IPS-18c (cell line): Measurements from ENCODE around the gene SPRN.
"Not testable (repeated sequence)": the region's sequence is repeated elsewhere in the genome, so short reads cannot be mapped to it uniquely, and the experiment has no call there.

ENCODE experiments used
- H3K4me3 ChIP-seq: 2 replicates; pipeline ENCODE4 v1.7.0; 2013; ENCODE audit warnings: low read depth, mild to moderate bottlenecking, low read length, moderate library complexity; ENCODE audit not compliant: insufficient read depth
- H3K9me3 ChIP-seq: one replicate; pipeline ENCODE4 v1.6.1; 2013; ENCODE audit warnings: mild to moderate bottlenecking, low read length, moderate library complexity; ENCODE audit not compliant: control insufficient read depth, insufficient read depth

Gene SPRN

DNA sequence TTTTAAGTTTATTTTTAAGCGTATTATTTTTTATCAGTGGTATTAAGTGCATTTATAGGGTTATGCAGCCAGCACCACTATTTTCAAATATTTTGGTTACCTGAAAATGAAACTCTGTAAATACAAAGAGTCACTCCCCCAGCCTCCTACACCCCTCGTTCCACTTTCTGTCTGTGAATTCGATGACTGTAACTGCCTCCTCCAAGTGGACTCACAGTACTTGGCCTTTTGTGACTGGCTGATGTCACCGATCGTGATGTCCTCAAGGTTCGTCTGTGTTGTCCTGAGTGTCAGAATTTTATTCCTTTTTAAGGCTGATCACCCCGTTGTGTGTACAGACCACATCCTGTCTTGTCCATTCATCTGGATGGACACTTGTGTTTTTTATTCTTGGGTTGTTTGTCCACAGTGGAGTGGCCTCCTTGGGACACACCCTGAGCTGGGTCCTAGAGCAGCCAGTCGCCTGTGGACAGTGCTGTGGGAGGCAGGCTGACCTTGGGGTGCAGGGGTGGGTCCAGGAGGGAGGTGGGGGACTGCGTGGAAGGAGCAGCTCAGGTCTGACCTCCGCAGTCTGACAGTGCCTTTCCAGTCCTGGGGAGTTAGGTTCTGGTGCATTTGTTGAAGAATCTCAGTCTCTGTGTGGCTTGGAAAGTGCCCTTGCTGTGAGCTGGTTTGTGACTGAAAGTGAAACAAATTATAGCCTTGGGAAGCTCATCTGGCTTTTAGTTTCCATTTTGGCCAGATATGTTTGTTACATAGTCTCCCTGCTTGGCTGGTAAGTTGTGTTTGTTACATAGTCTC, 23.6 kb downstream of the SPRN start:
- Histone ChIP-seq H3K4me3 (no peak overlapping the region), H3K9me3 (no peaks in the 10 kb centered on the region)

DNA sequence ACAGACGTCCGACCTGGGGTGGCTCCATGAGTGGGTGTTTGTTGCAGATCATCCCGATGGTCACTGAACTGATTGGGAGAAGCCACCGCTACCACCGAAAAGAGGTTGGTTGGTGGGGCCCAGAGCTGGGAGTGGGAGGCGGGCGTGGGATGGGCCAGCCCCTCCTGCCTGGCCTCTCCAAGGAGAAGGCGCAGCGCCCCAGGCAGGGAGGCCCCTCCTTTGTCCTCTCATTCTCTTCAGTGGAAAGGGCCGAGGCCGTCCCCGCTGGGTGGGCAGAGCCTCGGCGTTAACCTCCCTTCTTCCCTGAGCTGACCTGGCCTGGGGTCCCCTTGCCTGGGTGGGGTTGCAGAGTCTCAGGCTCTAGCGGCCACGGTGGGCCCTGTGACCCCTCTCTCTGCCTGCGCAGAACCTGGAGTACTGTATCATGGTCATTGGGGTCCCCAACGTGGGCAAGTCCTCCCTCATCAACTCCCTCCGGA, 25.3 kb downstream of the SPRN start:
- Histone ChIP-seq H3K9me3 (peaks cover 2% of the 10 kb centered on the region), H3K4me3 (no peak overlapping the region)

DNA sequence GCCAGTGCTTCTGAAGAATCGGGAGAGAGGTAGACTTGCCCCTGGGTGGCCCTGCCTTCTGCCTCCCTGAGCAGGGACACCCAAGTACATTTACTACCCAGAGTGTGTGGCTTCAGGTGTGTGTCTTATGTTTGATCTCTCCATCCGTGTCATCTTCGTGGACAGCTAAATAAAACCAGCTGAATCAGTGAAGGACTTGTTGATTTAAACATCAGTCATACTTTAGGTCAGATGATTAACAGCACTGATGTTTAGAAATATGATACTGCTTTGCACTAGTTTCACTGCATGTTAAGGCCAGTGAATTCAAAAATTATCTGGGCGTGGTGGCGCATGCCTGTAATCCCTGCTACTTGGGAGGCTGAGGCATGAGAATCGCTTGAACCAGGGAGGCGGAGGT, 26.5 kb downstream of the SPRN start:
- Histone ChIP-seq H3K9me3 (peaks cover 2% of the 10 kb centered on the region), H3K4me3 (no peak overlapping the region)

- Histone ChIP-seq H3K4me3 (no peak overlapping the region), H3K9me3 (peaks cover 2% of the 10 kb centered on the region)
Observed at GRCh38 chr10:133396035-133396624, 28.3 kb downstream of the SPRN start.

DNA sequence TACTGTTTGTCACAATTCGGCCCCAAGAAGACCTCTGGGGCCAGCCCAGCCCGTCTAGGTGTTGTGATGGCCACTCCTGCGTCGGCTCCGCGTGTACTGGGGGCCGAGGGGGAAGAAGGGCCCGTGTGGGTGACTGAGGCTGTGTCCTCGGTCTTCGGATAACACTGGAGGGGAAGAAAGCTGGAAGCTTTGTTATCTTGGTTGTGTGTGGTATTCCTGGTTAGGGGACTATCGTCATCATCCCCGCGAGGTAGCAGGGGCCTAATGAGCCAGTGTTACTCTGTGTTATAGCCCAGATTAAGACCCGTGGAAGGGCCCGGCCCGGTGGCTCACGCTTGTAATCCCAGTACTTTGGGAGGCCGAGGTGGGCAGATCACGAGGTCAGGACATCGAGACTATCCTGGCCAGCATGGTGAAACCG, 29.6 kb downstream of the SPRN start:
- H3K9me3 ChIP-seq: peaks cover 2% of the 10 kb centered on the region
- peak overlapping the region; percentile 97 for H3K4me3 ChIP-seq

DNA sequence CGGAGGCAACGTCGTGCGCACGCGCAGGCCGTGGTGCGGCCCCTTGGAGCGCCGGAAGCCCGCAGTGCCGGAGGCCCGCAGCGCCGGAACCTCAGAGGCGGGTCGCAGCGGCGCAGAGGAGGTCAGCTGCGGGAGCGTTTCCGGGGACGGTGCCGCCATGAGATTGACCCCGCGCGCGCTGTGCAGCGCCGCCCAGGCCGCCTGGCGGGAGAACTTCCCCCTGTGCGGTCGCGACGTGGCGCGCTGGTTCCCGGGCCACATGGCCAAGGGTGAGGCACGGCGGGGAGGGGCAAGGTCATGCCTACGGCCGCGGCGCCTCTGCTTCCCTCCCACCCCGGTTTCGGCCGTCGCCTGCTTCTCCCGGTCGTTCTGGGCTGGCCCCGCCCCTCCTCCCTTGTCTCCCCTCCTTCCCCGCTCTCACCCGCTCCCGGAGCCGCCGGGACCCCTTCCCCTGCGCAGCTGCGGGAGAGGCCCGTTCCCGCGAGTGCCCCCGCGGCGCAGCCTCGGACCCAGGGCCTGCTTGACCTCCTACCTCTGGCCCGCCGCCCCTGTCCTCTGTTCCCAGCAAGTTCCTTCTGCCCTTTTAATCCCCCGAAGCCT, 30.3 kb downstream of the SPRN start, which contains the start of gene MTG1:
TSS of gene MTG1 (plus strand) at position 94 of the 600 bp plus-strand sequence. CDS start at position 158, 64 bp downstream.
- peaks cover 2% of the 10 kb centered on the region for H3K9me3 ChIP-seq
- H3K4me3 ChIP-seq: peak within 1 kb of the TSS; percentile 97

DNA sequence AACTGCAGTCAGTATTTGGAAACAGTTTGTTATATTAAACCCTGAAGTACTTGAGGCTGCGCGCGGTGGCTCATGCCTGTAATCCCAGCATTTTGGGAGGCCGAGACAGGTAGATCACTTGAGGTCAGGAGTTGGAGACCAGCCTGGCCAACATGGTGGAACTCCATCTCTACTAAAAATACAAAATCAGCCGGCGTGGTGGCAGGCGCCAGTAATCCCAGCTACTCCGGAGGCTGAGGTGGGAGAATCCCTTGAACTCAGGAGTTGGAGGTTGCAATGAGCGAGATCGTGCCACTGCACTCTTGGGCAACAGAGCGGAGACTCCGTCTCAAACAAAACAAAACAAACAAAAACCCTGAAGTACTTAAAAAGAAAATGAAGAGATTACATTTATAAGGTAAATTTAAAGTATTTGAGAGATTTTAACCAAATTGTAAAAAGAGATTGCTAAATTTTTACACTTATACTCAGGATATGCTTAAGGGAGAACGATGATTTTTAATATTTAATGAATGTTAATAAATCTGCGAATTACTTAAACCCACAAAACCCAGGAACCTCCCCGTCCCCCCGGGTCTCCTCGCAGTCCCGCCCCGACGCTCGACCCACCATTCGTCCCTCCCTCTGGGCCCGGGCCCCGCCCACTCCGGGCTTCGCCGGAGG, 30.9 kb downstream of the SPRN start:
- Histone ChIP-seq H3K9me3 (peaks cover 2% of the 10 kb centered on the region), H3K4me3 (peak overlapping the region; percentile 97; the same call in 1 of the 2 replicates)

DNA sequence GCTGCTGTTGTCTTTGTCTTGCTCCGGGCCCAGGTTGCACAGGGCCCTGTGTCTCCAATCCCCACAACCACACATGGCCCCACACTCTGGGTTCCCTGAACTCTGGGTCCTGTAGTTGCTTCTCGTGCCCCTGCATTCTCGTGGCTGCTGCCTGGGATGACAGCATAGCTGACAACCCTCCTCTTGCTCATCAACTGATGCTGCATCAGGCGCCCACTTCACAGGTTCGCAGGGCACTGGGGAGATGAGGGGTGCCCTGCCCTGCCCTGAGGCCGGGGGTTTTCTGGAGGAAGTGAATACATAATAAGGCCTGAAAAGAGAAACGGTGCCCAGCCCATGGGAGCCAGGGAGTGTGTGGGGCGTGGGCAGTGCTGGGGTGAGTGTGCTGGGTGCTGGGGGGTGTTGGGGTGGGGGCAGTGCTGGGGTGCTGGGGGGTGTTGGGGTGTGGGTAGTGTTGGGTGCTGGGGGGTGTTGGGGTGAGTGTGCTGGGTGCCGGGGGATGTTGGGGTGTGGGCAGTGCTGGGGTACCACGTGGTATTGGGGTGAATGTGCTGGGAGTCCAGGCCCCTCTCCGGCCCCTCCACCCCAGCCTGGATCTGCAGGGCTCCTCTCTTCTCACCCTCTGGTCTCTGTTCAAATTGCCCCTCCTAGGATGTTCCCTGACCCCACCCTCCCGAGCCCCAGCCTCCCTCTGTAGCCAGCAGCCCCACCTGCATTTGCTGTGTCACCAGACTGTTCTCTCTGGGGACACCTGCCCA, 32.5 kb downstream of the SPRN start:
- Histone ChIP-seq H3K4me3 (no peak overlapping the region), H3K9me3 (peaks cover 2% of the 10 kb centered on the region)

DNA sequence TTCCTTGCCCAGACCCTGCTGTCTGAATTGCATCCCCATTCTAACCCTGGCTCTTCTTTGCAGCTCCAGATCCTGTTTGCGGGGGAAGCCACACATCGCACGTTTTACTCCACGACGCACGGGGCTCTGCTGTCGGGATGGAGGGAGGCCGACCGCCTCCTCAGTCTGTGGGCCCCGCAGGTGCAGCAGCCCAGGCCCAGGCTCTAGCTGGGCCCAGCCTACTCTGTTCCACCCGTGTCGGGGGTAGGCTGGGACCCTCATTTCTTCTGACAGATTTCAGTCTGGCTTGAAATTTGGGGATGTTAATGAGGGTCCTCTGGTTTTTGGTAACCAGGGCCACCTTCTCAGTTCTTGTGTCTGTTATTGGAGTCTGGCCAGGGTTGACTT, 33.2 kb downstream of the SPRN start:
- peaks cover 2% of the 10 kb centered on the region for H3K9me3 ChIP-seq
- H3K4me3 ChIP-seq: no peak overlapping the region

DNA sequence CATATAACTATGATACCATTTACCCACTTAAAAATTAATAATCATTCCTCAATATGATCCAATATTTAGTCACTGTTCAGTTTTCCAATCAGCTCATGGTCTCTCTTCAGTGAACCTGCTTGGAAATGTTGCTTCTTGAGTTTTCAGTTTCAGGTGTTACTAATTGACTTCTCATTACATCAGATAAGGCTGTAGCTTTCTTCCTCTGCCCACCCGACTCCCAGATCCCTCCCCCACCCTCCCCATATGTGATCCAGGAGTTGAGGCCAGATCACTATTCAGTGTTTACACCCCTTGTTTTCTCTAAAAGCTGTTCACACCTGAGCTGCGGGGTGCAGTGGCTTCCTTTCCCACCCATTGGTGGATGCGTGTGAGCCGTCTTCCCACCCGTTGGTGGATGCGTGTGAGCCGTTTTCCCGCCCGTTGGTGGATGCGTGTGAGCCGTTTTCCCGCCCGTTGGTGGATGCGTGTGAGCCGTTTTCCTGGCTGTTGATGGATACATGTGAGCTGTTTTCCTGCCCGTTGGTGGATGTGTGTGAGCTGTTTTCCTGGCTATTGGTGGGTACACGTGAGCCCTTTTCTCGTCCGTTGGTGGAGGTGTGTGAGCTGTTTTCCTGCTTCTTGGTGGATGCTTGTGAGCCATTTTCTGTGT, 33.7 kb downstream of the SPRN start:
- Histone ChIP-seq H3K4me3 (no peak overlapping the region), H3K9me3 (peaks cover 2% of the 10 kb centered on the region)

DNA sequence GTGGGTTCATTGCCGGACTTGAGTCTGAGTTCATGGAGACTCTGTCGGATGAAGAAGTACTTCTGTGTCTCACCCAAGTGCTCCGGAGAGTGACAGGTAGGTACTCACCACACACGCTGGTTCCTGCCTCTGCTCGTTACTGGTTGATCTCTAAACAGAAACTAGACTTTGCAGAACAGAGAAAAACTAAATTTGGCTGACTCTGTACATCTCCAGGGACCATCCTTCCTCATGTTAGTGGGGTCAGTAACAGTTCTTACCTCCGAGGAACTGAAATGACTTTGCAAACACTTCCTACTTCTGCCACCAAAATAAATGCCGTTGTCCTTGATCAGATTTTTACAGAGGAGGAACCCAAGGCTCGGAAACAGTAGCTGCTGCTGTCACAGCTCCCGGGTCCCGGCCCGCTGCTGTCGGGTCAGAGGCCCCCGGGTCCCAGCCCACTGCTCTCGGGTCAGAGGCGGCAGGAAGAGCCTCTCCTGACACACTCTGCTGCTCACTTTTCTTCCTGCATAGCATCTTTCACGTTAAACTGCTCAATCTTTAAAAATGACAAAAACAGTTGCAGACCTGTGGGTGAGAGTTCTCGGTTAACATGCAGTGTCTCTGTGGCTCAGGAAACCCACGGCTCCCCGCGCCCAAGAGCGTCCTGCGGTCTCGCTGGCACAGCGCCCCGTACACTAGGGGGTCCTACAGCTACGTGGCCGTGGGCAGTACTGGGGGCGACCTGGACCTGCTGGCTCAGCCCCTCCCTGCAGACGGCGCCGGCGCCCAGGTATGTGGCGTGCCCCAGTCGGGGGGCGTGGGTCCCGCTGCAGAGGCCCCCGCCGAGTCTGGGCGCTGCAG, 35.2 kb downstream of the SPRN start:
- H3K4me3 ChIP-seq: no peak overlapping the region
- no peaks in the 10 kb centered on the region for H3K9me3 ChIP-seq

DNA sequence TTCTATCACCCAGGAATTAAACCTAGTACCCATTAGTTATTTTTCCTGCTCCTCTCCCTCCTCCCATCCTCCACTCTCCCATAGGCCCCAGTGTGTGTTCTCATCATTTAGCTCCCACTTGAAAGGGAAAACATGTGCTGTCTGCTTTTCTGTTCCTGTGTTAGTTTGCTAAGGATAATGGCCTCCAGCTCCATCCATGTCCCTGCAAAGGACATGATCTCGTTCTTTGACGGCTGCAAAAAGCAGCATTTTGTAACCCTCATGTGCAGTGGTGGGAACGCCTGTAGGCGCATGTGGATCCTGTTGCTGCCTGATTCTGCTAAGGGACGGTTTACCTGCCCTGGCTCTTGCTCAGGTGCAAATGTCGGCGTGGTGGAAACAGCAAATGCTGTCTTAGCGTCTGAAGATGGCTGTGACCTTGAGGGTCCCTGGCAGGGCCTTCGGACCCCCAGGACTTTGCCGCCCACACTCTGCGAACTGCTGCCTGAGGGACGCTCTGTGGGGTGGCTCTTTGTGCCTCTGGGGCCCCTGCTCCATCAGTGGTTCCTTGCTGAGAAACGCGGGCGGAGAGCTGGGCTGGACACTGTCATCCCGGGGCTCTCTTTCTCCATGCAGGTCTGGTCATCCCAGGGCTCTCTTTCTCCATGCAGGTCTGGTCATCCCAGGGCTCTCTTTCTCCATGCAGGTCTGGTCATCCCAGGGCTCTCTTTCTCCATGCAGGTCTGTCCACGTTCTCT, 36.0 kb downstream of the SPRN start:
- no peaks in the 10 kb centered on the region for H3K9me3 ChIP-seq
- H3K4me3 ChIP-seq: no peak overlapping the region

- not testable (repeated sequence) for H3K4me3 ChIP-seq, H3K9me3 ChIP-seq
Observed at GRCh38 chr10:133386951-133387350, 37.5 kb downstream of the SPRN start.

DNA sequence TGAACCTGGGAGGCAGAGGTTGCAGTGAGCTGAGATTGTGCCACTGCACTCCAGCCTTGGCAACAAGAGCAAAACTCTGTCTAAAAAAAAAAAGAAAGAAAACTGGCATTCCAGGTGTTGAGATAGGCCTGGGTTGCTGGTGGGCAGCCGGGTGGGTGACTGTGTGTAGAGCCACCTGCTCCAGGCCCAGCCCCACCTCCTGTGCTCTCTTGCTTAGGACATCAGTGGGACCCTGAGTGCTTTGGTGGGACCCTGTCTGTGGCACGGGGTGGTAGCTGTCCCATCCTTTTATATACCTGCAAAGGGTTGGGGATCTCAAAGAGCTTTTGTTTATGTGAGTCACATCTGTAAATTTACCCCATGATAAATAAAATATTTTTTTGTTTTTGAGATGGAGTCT, 39.2 kb downstream of the SPRN start:
- H3K9me3 ChIP-seq: no peaks in the 10 kb centered on the region
- H3K4me3 ChIP-seq: no peak overlapping the region

GRCh38 chr10:133384071-133384470, 40.4 kb downstream of the SPRN start:
- H3K9me3 ChIP-seq: no peaks in the 10 kb centered on the region
- H3K4me3 ChIP-seq: no peak overlapping the region
